ENCODE results near the gene ARIH1. TPM values are rescaled to one million over a fixed set of nuclear protein-coding genes. Genes with fewer than 3 reads are reported as not detected.
A peak's percentile ranks its signal among the peaks of the same experiment; 100 is the strongest.

Gene ARIH1
- total RNA-seq, 1 experiment from 2014 or later: 31.6 TPM

DNA sequence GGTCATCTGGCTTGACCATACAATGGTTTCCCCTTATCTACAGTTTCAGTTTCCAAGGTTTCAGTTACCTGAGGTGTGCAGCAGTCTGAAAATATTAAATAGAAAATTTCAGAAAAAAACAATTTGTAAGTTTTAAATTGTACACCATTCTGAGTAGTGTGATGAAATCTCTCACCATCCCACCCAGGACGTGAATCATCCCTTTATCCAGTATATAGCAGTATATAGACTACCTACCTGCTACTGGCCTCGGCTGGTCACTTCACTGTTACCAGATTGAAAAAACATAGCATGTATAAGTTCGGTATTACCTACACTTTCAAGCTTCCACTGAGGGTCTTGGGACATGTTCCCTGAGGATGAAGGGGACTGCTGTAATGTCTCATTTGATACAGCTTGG, 12.0 kb downstream of the ARIH1 start:
- DNase-seq (ENCODE audit: low read depth): no peak

DNA sequence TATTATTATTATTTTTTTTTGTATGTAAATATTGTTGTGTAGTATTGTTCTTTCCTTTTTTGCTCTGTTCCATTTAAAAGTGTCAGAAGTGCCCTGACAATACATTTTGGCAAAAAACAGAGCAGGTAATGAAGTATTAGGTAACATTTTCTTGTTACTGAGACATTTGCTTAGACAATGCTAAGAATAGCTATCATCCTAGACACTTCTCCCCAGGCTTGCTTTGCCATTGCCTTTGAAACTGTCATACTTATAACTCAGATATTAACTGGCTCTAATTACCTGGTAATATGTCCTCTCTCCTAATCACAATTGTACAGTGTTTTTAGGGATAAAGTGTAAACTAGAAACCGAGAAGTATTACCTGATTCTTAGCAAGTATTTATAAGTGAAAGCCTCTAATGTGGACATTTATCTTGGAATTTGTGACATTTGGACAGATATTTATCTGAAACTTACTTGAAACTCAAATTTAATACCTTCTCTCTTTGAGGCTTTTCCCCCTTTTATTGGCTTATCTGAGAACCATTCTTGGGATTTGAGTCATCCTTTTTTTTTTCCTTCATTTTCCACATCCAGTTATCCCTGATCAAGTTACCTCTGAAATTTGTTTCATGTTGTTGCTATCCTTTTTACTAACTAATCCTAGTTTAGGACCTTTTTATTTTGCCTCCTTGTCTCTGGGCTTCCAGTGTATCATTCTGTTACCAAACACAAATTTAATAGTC, 13.1 kb downstream of the ARIH1 start:
- DNase-seq (ENCODE audit: low read depth): peak; percentile 49

DNA sequence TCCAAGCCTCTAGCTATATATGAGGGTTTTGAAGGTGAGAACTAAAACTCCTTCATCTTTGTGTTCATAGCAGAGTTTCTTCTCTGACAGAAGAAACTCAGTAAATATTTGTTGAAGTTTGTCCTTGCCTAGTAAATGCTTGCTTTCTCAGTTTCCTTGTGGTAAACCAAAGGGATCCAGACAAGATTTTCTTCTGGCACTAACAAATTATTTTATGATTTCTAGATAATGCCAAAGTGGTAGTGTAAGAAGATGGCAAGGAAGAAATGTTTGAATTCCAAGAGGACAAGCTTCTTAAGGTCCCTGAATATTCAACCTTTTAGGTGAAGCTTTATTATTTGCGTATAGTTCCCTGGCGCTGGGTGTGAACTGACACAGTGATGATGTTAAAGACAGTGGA, 14.4 kb downstream of the ARIH1 start:
- DNase-seq (ENCODE audit: low read depth): no peak

DNA sequence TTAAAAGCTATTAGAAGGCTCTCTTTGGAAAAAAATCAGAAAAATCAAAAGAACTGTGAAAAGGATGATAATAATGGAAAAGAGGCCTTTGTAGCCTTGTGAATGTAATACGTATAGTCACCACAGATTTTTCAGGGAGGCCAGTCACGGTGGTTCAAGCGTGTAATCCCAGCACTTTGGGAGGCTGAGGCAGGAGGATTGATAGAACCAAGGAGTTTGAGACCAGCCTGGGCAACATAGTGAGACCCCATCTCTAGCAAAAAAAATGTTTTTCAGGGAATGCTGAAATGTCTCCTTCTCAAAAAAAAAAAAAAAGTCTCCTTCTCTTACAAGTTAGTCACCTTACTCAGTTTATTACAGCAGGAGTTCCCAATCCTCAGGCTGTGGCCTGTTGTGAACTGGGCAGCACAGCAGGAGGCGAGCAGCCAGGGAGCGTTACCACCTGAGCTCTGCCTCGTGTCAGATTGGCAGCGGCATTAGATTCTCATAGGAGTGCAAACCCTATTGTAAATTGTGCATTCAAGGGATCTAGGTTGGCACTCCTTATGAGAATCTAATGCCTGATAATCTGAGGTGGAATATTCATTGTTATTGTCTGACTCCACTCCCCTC, 15.9 kb downstream of the ARIH1 start:
- no peak for DNase-seq (ENCODE audit: low read depth)

DNA sequence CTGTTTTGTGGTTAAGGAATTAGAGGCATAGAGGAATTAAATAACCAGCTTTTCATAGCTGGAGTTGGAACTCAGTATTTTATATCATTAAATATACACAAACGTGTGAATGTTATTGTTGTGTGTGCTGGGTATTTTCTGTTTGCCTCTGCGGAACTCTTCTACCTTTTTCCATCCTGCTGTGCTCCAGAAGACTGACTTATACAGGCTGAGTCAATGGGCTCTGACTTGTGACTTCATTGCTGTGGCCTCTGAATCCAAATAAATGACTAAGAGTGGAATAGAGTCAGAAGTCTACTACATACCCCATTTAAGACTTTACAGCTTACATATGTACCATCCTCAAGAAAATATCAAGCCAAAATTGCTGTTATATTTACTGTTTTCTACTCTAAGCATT, 17.6 kb downstream of the ARIH1 start:
- DNase-seq (ENCODE audit: low read depth): peak; percentile 74

DNA sequence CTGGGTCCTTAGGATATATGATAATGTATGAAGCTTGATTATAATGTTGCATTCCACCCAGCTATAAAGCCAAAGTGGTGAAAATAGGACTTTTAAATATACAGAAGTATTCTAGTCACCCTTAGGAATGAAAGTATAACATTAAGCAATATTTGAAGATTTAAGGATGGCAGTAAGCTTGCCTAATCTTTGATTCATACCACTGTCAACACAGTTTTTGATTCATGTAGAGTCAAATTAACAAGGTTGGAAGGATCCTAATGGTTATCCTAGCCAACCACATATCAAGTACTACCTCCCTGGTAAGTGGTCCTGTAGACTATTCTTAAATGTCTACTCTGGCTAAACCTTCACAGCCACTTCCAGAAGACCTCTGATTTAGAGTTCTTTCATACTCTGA, 18.6 kb downstream of the ARIH1 start:
- DNase-seq (ENCODE audit: low read depth): no peak

DNA sequence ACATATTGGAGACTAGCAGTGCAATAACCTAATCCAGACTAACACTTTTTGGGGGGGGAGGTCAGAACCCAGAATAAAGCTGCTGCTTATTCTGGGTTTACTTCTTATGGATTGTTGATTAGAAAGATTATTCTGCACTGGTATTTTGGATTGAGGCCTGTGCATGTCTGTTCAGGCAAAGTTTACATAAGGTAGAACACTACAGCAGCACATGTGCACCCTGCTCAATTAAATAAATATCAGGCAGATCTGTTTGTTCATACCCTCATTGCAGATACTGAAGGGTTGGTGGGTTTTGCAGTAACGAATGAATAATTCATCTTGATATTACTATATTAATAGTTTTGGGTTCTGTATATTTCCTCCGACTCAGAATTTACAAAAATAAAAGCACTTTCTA, 19.1 kb downstream of the ARIH1 start:
- no peak for DNase-seq (ENCODE audit: low read depth)

DNA sequence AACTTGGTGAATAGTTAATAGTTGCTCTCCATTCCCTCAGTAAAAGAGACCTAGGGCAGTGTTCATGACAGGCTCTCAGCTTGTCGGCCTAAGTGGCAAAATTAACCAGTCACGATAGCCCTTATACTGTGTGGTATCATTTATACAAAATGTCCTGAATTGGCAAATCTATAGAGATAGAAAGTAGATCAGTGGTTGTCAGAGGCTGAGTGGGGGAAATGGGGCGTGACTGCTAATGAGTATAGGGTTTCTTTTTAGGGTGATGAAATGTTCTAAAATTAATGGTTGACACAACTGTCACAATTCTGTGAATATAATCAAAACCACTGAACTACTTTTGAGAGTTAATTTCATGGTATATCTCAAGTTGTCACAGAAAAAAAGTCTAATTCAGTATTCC, 20.9 kb downstream of the ARIH1 start:
- DNase-seq (ENCODE audit: low read depth): no peak

DNA sequence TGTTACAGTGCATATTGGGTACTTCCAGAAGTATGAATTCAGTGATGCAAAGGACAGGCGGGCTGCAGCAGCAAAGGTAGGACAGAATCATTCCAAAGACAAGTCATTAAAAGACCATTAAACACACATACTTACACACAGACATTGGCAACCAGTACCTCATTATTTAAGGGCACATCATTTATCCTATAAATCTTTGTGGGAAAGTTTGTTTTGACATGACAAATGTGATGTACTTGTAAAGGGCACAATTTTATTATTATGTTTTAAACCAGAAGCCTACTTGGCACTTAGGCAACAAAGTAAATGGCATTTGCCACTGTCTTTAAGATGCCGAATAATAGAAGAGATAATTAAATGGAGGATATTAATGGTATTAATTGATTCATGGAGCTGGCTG, 22.7 kb downstream of the ARIH1 start:
- DNase-seq (ENCODE audit: low read depth): no peak

DNA sequence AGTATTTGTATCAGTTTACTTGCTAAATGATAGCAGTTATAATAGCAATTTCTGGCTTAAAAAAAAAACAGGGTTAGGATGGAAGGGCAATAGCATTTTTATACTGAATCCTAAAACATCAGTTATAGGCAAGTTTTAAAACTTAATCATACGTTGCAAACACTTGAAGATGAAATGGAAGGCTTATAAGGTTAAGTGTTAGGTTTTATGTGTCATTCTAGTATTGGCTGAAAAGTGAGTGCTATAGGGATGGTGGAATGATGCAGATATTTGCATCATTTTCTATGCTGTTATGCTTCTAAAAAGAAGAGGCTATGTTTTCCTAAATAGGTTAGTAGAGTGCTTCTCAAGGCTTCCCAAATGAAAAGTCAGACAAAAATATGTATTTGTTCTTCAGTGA, 23.3 kb downstream of the ARIH1 start:
- no peak for DNase-seq (ENCODE audit: low read depth)

DNA sequence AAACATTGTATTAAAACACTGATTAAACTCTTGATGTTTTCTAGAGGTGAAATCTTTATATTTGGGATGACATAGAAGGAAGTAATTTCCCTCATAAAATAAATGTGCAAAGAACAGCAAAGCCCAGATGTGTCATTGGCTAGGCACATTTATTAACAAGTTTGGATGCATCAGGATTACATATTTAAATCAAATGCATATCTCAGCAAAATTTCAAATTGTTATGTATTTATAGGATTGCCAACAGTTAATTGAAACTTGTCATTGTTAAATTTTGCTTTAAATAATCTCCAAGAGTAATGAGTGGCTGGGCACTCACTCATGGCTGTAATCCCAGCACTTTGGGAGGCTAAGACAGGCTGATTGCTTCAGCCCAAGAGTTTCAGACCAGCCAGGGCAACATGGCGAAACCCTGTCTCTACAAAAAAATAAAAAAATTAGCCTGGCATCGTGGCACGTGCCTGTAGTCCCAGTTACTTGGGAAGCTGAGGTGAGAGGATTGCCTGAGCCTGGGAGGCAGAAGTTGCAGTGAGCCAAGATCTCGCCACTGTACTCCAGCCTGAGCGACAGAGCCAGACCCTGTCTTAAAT, 28.2 kb downstream of the ARIH1 start:
- no peak for DNase-seq (ENCODE audit: low read depth)

DNA sequence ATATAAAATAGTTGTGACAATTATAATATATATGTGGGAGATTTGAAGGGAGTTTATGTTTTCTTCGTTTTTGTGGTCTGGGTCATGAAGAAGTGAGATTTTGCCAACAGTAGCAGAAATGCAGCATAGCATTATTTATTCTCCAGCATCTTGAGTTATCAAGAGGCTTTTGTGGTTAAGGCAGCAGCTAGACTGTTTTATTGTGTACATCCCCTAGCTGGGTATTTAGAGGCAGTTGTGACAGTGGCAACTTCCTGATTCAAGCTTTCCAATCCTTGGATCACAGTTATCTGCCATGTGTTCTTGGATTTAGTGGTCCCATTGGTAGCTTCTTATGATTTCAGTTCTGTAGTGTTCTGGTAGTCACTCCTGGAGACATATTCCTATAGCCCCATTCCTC, 29.0 kb downstream of the ARIH1 start:
- DNase-seq (ENCODE audit: low read depth): no peak

DNA sequence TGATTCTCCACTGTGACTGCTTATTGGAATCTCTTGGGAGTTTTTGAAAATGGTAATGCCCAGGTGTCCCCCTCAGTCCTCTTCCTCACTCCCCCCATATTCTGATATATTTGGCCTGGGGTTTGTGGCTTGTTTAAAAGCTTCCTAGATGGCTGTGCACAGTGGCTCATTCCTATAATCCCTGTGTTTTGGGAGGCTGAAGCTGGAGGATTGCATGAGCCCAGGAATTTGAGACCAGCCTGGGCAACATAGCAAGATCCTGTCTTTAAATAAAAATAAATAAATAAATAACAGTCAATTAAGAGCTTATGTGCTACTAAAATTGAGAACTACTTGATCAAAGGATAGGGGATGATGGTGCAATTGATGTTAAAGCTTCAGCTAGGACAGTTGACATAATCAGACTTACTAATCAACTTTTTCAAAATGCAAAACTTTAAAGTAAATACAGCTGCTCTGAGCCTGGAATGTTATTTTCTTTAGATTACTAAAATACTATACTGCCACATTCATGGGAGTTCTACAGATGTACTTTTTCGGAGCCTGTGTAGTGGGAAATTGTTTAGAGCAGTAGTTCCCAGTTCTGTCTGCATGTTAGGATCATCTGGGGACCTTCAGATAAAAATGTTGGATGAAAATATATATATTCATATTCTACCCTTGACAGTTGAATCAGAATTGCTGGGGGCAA, 33.4 kb downstream of the ARIH1 start:
- DNase-seq (ENCODE audit: low read depth): no peak

DNA sequence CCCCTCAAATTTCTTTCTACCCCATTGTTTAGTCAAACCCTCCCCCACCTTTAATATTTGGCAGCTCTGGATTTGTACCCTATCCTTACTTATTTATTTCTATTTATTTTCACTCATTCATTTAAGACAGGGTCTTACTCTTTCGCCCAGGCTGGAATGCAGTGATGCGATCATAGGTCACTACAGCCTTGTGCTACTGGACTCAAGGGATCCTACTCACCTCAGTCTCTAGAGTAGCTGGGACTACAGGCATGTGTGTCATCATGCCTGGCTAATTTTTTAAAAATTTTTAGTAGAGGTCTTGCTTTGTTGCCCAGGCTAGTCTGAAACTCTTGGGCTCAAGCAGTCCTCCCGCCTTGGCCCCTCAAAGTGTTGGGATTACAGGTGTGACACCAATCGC, 35.4 kb downstream of the ARIH1 start:
- DNase-seq (ENCODE audit: low read depth): no peak

DNA sequence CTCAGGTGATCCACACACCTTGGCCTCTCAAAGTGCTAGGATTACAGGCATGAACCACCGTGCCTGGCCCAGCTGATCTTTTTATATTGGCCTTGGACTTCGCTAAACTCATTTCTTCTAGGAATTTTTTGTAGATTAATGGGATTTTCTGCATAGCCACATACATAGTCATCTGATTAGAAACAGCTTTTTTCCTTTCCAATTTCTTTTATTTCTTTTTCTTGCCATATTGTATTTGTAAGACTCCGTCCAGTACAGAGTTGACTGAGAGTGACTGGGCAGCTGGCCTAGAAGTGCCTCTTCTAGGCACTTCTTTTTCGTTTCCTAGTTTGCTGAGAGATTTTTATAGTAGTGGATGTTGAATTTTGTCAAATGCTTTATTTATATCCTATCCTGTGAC, 37.4 kb downstream of the ARIH1 start:
- DNase-seq (ENCODE audit: low read depth): no peak

DNA sequence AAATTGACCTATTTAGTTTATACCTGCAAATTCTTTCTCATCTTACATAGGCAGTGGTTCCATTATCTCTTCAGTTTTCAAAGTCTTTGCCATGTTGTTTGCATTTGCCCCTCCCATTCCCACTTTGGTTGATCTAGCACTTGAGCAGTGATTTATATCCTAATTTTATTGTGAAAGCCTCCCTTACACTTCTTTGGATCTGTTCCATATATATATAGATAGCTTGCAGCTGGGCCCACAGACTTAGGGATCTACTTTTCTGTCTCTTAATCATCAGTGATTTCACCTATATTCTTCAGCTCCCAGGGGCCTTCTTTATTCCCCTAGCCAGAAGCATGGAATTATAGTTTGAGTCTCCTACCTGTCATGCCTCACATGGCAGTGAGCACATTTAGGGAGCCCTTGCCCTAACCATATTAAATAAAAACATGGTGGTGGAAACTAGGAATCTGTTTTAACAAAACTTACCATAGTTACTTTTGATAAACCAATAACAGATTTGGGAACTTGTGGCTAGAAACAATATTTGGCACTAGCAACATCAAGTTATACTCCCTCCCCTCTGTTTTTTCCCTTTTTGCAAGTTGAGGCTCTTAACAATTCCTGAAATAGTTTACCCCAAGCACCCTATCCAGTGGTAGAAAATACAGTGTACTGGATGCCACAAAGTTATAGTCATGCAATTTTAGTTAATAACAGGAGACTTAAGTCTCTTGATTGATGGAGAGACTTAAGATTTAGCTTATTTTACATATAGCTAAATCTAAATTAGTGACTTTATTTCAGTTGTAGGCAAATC, 41.7 kb downstream of the ARIH1 start:
- DNase-seq (ENCODE audit: low read depth): no peak

DNA sequence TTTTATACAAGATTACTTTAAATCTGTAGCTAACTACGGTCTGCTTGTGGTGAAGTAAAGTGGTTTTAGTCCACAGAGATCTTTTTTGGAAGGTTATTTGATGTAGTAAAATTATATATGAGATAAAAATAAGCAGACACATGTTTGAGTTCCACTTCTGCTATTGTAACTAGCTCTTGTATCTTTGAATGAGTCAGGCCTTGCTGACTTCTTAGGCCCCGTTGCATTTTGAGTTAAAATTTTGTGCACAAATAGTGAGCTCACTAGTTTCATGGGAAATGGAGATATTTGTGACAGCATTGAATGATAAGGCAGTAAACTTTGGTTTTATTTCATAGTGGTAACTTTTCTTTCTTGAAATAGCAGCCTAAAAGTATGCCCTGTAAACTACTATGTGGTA, 42.6 kb downstream of the ARIH1 start:
- DNase-seq (ENCODE audit: low read depth): no peak

DNA sequence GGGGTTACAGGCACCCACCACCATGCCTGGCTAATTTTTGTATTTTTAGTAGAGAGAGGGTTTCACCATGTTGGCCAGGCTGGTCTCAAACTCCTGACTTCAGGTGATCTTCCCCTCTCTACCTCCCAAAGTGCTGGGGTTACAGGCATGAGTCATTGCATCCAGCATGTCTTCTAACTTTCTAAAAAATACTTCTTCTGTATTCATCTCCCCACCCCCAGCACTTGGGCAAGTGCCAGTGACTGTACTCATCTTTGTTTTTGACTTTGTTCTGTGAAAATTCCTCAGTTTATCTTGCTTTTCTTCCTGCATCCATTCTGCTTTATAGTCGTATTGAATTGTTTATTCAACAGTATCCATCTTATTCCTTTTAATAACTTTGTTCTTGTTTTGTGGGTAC, 47.6 kb downstream of the ARIH1 start:
- peak; percentile 47 for DNase-seq (ENCODE audit: low read depth)

DNA sequence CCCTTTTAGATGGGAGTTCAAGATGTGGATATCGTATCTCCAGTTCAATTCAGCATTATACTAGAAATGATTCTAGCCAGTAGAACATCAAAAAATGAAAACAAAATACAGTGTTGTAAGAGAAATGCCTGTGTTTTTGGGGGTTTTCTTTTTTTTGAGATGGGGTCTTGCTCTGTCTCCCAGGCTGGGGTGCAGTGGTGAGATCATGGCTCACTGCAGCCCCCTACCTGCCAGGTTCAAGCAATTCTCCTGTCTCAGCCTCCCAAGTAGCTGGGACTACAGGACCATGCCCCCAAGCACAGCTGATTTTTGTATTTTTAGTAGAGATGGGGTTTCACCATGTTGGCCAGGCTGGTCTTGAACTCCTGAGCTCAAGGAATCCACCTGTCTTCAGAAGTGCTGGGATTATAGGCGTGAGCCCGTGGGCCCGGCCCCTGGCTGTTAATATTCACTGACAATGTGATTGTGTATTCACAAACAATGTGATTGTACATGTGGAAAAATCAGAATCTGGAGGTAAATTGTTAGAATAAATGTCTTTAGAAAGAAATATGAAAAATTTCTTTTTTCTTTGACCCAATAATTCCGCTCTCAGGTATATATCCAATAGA, 59.0 kb downstream of the ARIH1 start:
- no peak for DNase-seq (ENCODE audit: low read depth)

DNA sequence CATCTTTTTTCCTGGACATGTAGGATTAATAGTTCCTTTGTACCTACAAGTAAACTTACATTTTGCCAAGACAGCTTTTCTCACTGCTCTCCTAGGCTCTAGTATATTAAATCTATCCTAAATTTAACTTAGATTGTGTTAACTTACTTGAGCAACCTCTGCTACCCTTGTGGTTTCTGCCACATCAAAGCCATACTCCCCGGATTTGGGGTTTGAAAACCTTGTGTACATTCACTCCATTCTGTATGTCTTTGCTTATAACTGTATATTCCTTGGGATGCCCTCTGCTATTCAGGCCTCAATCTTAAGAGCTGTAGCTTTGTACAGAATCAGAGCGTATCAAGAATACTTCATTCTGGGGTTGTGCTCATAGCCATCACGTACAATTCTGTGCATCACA, 60.4 kb downstream of the ARIH1 start:
- no peak for DNase-seq (ENCODE audit: low read depth)

DNA sequence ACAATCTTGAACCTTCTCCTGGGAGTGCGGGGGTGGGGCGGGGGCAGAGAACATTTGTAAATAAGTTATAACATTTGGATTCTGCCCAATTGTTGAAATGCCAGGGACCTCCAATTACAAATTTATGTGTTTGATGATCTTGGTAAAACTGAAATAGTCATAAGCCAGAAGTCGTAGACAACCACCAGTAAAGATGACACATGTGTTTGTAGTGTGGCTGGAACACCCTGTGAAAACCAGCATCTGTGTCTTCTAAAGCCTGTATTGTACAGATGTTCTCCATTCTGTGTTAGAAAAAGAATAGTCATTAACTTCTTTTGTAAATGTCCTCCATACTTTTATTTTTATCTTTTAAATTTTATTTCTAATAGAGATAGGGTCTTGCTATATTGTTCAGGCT, 61.8 kb downstream of the ARIH1 start:
- no peak for DNase-seq (ENCODE audit: low read depth)

DNA sequence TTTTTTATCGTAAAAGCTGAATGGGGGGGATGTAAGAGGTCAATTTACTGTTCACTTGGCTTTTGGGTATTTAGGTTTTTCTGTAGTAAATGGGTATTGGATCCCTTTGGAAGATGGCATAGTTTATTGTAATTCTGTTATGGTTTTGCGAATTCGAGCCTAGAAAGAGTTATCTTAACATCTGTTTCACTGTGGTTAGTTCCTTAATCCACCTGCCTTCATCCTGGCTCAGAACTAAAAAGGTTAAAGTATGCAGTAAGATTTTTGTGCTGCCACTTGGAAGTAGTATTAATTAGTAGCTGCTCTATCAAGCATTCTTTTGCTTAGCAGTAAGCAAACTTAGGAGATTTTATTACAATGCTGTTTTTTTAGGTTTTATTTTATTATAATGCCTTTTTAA, 62.4 kb downstream of the ARIH1 start:
- no peak for DNase-seq (ENCODE audit: low read depth)
